ENCODE measurements around the gene FAM171A2. TPM values are rescaled to one million over a fixed set of nuclear protein-coding genes. Genes with fewer than 3 reads are reported as not detected.
A peak's percentile ranks its signal among the peaks of the same experiment; 100 is the strongest.
"Not testable (repeated sequence)": the region's sequence is repeated elsewhere in the genome, so short reads cannot be mapped to it uniquely, and the experiment has no call there.

Gene FAM171A2
- total RNA-seq, 4 donors from 2014 or later = 1.0 to 8.1 (median 5.2) TPM

GRCh38 chr17:44346064-44346844 lies 17.4 kb downstream of the FAM171A2 start:
- H3K36me3 ChIP-seq = peaks cover 0 to 30% (median 3%) of the 10 kb centered on the region in 3 donors
- H3K4me3 ChIP-seq = peak overlapping the region; percentile 60 to 94 (median 82)
- DNase-seq (ENCODE audit: low spot score in 2 of 2) = no peak
- peaks cover 0 to 25% (median 6%) of the 10 kb centered on the region in 4 donors for H3K4me1 ChIP-seq
- H3K27me3 ChIP-seq = no peaks in the 10 kb centered on the region
- peak overlapping the region in 2 of 4 donors; percentile 92 to 93 for H3K27ac ChIP-seq
- H3K9me3 ChIP-seq = no peaks in the 10 kb centered on the region
- WGBS, 2 donors = 69 to 76% methylated on average over 12 to 13 of the region's 13 CpGs
- TF ChIP-seq POLR2A (IDR thresholded peaks at IDR 0.05) (no peak), CTCF (IDR thresholded peaks at IDR 0.05) (peak in 1 of 5 experiments; percentile 3), EP300 (IDR thresholded peaks at IDR 0.05) (no peak)

GRCh38 chr17:44345454-44346026 lies 18.1 kb downstream of the FAM171A2 start:
- Histone ChIP-seq H3K4me1 (peaks cover 0 to 25% (median 6%) of the 10 kb centered on the region in 4 donors), H3K4me3 (peak overlapping the region; percentile 60 to 94 (median 82)), H3K27me3 (no peaks in the 10 kb centered on the region), H3K36me3 (peaks cover 0 to 22% (median 0%) of the 10 kb centered on the region in 3 donors), H3K27ac (peak overlapping the region; percentile 53 to 93 (median 90)), H3K9me3 (no peaks in the 10 kb centered on the region)
- peak; percentile 19 to 50 (median 37) for TF ChIP-seq CTCF (IDR thresholded peaks at IDR 0.05)
- TF ChIP-seq EP300 (IDR thresholded peaks at IDR 0.05) = no peak
- peak in 1 of 2 donors; percentile 11 for TF ChIP-seq POLR2A (IDR thresholded peaks at IDR 0.05)
- 2 to 4% methylated on average over 11 to 20 of the region's 21 CpGs for WGBS, 2 donors
- peak in 1 of 2 donors; percentile 43 for DNase-seq (ENCODE audit: low spot score in 2 of 2)

DNA sequence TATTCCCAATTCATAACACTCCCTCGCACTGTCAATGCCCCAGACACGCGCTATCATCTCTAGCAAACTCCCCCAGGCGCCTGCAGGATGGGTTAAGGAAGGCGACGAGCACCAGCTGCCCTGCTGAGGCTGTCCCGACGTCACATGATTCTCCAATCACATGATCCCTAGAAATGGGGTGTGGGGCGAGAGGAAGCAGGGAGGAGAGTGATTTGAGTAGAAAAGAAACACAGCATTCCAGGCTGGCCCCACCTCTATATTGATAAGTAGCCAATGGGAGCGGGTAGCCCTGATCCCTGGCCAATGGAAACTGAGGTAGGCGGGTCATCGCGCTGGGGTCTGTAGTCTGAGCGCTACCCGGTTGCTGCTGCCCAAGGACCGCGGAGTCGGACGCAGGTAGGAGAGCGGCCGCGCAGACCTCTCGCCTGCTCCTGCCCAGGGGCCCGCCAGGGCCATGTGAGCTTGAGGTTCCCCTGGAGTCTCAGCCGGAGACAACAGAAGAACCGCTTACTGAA lies 18.7 kb downstream of the FAM171A2 start, which contains the start of gene GRN:
GRN (plus strand) TSS at position 364 of the 515 bp plus-strand sequence. CDS start 3,863 bp downstream, outside the sequence.
- peak; percentile 31 to 73 for TF ChIP-seq POLR2A (IDR thresholded peaks at IDR 0.05)
- TF ChIP-seq EP300 (IDR thresholded peaks at IDR 0.05) = peak; percentile 66 to 91
- TF ChIP-seq CTCF (IDR thresholded peaks at IDR 0.05) = peak in 1 of 5 experiments; percentile 0
- WGBS, 2 donors = 0 to 1% methylated on average over 13 to 26 of the region's 26 CpGs
- peak within 1 kb of the TSS; percentile 53 to 93 (median 90) for H3K27ac ChIP-seq

DNA sequence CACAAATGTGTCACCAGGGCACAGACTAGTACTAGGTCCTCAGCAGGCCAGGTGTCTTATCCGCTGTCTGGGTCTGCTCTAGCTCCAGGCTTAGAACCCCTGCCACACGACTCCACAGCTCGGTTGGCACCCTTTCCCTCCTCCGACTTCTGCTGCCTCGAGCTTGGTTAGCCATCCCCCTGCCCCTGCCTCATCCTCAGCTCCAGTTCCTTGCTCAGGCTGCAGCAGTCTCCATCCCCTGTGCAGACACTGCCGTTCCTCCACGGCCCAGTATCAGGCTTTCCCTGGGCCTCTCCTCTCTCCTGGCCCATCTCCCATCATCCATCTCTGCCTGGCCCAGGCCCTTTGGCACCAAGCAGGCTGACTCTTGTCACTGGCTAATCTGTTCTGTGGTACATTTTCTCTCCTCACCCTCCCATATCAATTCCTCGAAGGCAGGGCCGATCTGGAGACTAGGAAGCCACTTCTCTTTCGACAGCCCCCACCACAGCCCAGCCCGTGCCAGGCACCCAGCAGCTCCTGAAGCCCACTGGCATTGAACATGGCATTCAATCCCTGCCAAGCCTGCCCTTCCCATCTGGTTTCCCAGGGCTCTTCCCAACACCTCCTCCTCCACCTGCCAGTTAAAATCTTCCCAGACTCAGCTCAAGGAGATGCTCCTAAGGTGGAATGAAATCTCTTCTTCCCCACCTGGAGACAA lies 20.0 kb downstream of the FAM171A2 start:
- Histone ChIP-seq H3K4me1 (peaks cover 0 to 25% (median 6%) of the 10 kb centered on the region in 4 donors), H3K9me3 (no peaks in the 10 kb centered on the region), H3K36me3 (peaks cover 0 to 4% (median 0%) of the 10 kb centered on the region in 3 donors), H3K27ac (no peak overlapping the region), H3K27me3 (no peaks in the 10 kb centered on the region), H3K4me3 (no peak overlapping the region)
- no peak for TF ChIP-seq POLR2A (IDR thresholded peaks at IDR 0.05)
- 76 to 78% methylated on average over 11 of the region's 11 CpGs for WGBS, 2 donors
- no peak for DNase-seq (ENCODE audit: low spot score in 2 of 2)

More for the DNA sequence above, 18.7 kb downstream of the FAM171A2 start, which contains the start of gene GRN:
- no peaks in the 10 kb centered on the region for H3K9me3 ChIP-seq
- peaks cover 0 to 25% (median 6%) of the 10 kb centered on the region in 4 donors for H3K4me1 ChIP-seq
- no peaks in the 10 kb centered on the region for H3K27me3 ChIP-seq
- peak; percentile 93 to 99 for DNase-seq (ENCODE audit: low spot score in 2 of 2)
- H3K36me3 ChIP-seq = peaks cover 0 to 17% (median 0%) of the 10 kb centered on the region in 3 donors
- H3K4me3 ChIP-seq = peak within 1 kb of the TSS; percentile 60 to 94 (median 82)

GRCh38 chr17:44340553-44340952 lies 23.1 kb downstream of the FAM171A2 start:
- not testable (repeated sequence) for H3K9me3 ChIP-seq; H3K27me3 ChIP-seq; H3K27ac ChIP-seq; H3K36me3 ChIP-seq; H3K4me3 ChIP-seq; H3K4me1 ChIP-seq; DNase-seq (ENCODE audit: low spot score in 2 of 2)
- 73 to 75% methylated on average over 5 of the region's 5 CpGs for WGBS, 2 donors

Measured in tibial nerve (tissue), 4 donors.